ENCODE results near the gene CADPS2.

DNA sequence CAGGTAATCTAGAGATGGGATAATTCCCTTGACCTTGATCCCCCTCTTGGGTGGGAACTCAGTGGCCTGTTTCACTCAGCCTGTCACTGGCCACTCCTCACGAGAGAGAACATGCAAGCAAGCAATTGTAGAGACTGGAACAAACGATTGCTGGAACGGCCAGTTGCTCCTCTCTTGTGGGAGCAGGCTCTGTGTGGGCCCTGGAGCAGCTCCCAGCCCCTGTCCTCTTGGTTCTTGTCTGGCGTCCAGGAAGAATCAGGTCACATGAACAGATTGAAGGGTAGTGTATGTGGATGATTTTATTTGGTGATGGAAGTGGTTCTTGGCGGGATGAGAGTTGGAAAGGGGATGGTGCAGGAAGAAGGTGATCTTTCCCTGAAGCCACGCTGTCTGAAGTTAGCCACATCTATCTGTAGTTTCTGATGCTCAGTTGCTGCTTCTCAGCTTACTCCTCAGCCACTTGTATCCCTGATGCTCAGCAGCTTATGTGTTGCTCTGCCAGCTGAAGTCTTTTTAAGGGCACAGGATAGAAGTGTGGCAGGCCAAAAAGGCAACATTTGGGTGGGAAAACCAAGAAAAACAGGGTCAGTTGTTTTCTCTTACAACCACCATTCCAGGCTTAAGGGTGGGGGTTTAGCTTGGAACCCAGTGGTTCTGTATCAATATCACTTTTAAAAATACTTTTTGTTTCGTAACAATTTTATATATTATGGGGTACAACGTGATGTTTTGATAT, 203.3 kb downstream of the CADPS2 start:
- TF ChIP-seq, protein P1, sequence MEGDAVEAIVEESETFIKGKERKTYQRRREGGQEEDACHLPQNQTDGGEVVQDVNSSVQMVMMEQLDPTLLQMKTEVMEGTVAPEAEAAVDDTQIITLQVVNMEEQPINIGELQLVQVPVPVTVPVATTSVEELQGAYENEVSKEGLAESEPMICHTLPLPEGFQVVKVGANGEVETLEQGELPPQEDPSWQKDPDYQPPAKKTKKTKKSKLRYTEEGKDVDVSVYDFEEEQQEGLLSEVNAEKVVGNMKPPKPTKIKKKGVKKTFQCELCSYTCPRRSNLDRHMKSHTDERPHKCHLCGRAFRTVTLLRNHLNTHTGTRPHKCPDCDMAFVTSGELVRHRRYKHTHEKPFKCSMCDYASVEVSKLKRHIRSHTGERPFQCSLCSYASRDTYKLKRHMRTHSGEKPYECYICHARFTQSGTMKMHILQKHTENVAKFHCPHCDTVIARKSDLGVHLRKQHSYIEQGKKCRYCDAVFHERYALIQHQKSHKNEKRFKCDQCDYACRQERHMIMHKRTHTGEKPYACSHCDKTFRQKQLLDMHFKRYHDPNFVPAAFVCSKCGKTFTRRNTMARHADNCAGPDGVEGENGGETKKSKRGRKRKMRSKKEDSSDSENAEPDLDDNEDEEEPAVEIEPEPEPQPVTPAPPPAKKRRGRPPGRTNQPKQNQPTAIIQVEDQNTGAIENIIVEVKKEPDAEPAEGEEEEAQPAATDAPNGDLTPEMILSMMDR (IDR thresholded peaks at IDR 0.05; ENCODE audit: borderline replicate concordance, extremely low read depth, low read length, poor library complexity, severe bottlenecking): no peak
- no peak for TF ChIP-seq EZH2 (IDR thresholded peaks at IDR 0.05; ENCODE audit: borderline replicate concordance, low read depth, low read length, severe bottlenecking)
